ENCODE data around the gene IL17REL.

GRCh38 chr22:49953027-49953679, 59.4 kb downstream of the IL17REL start:
- TF ChIP-seq CTCF (IDR thresholded peaks at IDR 0.05) (no peak), POLR2A (IDR thresholded peaks at IDR 0.05) (no peak)
